ENCODE data around the gene KRTAP10-1.

The KRTAP10-1 gene

GRCh38 chr21:44547656-44548331 lies 7.8 kb upstream of the KRTAP10-1 start:
- DNase-seq, result no peak

- no peak for DNase-seq
Measured at GRCh38 chr21:44544566-44544965, 4.6 kb upstream of the KRTAP10-1 start.

GRCh38 chr21:44542716-44543115 lies 2.7 kb upstream of the KRTAP10-1 start:
- DNase-seq, result no peak

- no peak for DNase-seq
Measured at GRCh38 chr21:44540741-44541288, 820 bp upstream of the KRTAP10-1 start.

- no peak for DNase-seq
Measured at GRCh38 chr21:44539046-44539445, 949 bp downstream of the KRTAP10-1 start.

GRCh38 chr21:44537930-44538911 lies 1.8 kb downstream of the KRTAP10-1 start:
- no peak for DNase-seq

- no peak for DNase-seq
Measured at GRCh38 chr21:44535963-44536362, 4.0 kb downstream of the KRTAP10-1 start.

GRCh38 chr21:44534688-44535087 lies 5.3 kb downstream of the KRTAP10-1 start:
- DNase-seq, result no peak

- no peak for DNase-seq
Measured at GRCh38 chr21:44533891-44534627, 5.9 kb downstream of the KRTAP10-1 start.

GRCh38 chr21:44533121-44533890 lies 6.7 kb downstream of the KRTAP10-1 start:
- DNase-seq, result no peak

GRCh38 chr21:44532712-44533111 lies 7.3 kb downstream of the KRTAP10-1 start:
- no peak for DNase-seq

GRCh38 chr21:44531606-44532564 lies 8.1 kb downstream of the KRTAP10-1 start:
- DNase-seq, result no peak

GRCh38 chr21:44530903-44531605 lies 8.9 kb downstream of the KRTAP10-1 start:
- DNase-seq, result no peak

- no peak for DNase-seq
Measured at GRCh38 chr21:44530221-44530902, 9.6 kb downstream of the KRTAP10-1 start.

GRCh38 chr21:44529503-44530125 lies 10.4 kb downstream of the KRTAP10-1 start:
- no peak for DNase-seq

GRCh38 chr21:44529011-44529421 lies 11.0 kb downstream of the KRTAP10-1 start:
- DNase-seq, result no peak

- DNase-seq, result no peak
Measured at GRCh38 chr21:44528634-44528995, 11.4 kb downstream of the KRTAP10-1 start.

- DNase-seq, result no peak
Measured at GRCh38 chr21:44527983-44528633, 11.9 kb downstream of the KRTAP10-1 start.
